Activated T-cell treated with anti-CD3 and anti-CD28 coated beads for 48 hours (primary cell): ENCODE data around the gene HSPA12A.
"Not testable (repeated sequence)": the region's sequence is repeated elsewhere in the genome, so short reads cannot be mapped to it uniquely, and the experiment has no call there.

Experiments
- DNase-seq: peaks from one replicate; pipeline ENCODE4 v3.0.0-alpha.2; 2020; ENCODE audit warnings: low read depth

HSPA12A gene

DNA sequence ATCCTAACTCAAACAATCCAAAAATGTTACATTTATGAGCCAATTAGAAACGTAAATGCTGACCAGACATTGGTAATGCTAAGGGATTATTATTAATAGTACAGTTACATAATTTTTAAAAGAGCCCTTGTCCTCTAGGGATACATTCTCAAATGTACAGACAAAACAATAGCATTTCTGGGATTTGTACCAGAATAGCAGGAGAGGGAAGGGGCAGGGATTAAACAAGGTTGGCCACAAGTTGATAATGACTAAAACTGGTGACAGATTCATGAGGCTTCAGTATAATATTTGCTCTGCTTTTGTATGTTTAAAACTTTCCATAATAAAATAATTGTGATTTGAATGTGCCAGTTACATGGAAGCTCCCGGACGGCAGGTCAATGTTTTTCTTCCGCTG is 27.0 kb downstream of the HSPA12A start:
- DNase-seq, result no peak

DNA sequence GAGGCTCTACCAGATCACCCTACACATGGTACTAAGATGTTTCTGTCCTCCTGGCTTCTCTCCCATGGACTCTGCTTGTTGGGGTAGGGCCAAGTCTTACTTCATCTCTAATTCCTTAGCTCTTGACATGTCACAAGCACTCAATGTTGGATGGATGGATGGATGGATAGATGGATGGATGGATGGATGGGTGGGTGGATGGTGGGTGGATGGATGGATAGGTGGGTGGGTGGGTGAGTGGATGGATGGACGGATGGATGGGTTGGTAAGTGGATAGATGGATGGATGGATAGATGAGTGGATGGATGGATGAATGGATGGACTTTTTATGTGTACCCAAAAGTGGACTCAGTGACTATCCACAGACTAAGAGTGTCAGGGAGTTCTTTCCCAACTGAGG is 28.5 kb downstream of the HSPA12A start:
- DNase-seq, result no peak

DNA sequence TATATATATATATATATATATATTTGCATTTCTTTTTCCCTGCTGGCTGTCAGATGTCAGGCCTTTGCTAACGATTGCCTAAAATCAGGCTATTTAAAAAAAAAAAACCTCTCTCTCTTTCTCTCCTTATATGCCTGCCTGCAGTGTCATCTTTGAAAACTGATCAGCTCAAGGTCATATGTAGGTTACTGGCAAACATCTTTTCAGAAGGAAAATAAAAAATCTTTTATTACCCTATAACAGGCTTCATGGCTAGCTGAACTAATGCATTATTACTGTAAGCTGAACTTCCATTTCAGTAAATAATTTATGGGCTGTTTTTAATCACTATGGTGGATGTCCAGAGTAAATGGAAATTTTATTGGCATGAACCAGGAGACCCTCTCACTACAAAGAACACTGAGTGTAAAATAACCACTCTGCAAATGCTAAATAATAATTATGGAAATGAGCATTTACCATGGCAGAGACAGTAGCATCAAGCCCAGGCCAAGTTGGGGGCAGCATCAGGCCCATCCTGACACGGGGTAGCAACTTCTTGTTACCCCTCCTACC is 29.3 kb downstream of the HSPA12A start:
- DNase-seq, result no peak

DNA sequence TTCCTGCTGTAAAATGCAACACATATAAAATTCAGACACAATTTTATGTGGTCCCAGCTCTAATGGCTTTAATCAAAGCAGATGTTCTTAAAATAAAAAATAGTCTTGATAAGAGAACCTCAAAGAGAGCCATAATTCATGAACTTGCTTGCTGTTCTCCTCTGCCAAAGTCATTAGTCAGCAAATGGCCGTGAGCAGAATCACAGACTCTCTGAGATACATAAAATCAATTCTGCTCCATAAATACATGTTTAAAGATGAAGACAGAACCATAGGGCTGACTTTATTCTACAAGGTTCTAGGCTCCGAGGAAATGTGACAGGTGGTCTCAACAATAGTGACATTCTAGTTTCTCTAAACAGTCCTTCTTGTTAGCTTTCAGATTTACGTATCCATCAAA is 29.8 kb downstream of the HSPA12A start:
- no peak for DNase-seq

DNA sequence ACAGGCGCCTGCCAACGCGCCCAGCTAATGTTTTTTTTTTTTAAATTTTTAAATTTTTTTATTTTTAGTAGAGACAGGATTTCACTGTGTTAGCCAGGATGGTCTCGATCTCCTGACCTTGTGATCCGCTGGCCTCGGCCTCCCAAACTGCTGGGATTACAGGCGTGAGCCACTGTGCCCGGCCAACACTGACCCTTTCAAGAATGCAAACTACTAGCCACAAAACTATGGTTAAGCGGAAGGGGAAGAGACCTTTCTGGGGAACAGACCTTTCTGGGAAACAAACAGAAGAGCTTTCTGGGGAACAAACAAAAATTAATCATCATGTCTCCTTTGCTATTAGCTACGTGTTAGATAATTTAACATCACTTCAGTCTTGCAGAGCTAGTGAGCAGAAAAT is 30.6 kb downstream of the HSPA12A start:
- not testable (repeated sequence) for DNase-seq

DNA sequence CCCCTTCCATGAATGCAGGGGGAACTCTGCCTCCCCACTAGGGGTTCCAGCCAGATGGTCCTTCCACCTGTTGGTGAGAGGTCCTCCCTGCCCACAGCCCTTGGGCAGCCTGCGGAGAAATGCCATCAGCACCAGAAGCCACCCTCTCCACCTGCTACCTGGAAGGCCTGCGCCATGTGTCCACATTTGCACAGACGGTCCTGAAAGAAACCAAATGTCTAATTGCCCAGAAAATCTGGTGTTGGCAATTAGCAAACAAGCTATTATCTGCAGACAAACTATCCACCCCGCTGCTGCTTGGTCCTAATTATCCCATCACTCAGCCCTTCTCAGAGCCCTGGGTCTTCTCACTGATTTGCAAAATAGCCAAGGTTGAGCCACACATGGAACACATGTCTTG is 32.3 kb downstream of the HSPA12A start:
- no peak for DNase-seq

DNA sequence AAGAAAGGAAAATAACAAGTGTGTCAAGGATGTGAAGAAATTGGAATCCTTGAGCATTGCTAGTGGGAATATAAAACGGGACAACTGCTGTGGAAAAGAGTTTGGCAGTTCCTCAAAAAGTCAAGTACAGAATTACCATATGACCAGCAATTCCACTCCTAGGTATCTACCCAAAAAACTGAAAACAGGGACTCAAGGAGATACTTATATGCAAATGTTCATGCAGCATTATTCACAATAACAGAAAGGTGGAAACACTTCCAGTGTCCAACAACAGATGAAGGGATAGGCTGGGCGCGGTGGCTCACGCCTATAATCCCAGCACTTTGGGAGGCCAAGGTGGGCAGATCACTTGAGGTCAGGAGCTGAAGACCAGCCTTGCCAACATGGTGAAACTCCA is 33.5 kb downstream of the HSPA12A start:
- DNase-seq, result no peak

DNA sequence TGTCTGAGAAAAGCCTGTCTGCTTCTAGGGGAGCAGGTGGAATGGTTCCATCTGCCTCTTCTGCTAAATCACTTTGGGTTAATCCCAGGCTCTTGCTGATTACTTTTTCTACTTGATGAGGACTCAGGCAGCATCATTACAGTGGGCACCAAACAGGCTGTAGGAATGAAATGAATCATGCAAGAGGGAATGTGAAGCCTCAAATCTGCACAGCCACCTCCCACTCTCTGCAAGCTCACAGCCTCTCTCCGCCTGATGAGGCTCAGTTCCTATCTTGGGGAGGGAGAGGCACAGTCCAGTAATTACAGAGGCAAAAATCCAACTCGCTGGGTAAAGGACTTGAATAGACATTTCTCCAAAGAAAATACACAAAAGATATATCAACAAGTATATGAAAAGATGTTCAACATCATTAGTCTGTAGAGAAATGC is 34.0 kb downstream of the HSPA12A start:
- no peak for DNase-seq

DNA sequence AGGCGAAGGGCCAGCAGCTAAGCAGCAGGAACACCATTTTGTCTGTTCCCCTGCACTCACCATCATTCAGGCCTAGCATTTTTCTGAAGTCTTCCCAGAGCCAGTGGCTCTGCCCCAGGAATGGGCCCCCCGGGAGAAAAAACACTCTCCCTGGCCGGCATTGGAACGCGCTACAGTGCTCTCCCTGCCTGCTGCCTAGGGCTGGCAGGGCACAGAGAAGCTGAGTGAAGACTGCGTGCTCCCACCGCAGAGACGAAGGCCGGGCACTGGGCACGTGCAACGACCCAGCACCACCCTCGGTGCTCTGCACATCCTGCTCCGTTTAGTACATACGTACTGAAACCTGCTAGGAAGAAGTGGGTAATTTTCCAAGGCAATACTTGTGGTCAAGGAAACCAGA is 34.4 kb downstream of the HSPA12A start:
- no peak for DNase-seq

DNA sequence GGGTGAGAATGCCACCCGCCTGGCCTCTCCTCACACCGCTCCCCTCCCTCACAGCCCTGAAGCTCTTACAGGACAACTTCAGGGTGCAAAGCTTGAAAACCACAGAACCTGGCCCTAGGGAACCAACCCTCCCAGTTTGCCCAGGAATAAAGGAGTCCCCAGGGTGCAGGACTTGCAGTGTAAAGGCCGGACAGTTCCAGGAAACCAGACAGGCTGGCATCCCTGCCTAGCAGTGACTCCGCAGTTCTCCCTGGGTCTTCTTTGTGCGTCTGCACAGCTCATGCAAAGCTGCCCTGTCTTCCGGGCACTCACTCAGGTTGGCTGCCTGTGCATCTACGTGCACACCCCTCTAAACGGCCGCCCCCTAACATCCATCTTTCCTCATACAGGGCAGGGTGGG is 36.1 kb downstream of the HSPA12A start:
- DNase-seq, result no peak

DNA sequence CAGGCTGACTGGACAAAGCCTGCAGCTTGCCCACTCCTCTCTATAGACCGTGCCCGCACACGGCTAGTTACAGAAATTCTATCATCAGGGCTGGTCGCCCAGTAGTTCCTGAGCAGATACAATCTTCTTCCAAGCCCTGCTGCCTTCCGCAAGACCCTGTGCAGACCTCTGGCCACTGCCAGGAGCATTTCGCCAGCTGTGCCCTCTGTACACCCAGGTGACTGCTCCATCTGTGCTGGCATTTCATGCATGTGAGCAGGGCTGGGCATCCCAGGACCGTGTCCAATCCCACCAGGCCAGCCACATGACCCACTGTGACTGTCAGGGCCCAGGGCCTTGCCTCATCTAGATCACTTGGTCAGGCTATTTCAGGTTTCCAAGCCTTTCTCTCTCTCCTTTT is 36.9 kb downstream of the HSPA12A start:
- DNase-seq, result no peak

DNA sequence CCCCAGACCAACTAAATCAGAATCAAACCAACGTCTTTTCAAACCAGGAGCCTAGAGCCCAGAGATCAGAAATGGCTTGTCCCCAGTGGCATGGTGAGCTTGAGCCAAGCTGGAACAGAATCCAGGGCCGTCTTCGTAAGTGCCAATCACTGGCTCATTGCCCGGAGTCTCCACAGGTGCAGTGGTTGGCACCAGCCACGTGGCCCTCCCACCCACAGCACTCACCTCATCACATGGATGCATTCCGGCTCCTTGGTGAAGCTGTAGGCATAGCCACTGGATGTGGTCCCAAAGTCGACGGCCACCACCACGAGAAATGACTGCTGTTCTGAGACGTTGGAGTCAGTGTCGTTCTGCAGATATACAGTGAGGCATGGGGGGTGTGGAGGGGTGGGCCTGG is 37.4 kb downstream of the HSPA12A start:
- no peak for DNase-seq

DNA sequence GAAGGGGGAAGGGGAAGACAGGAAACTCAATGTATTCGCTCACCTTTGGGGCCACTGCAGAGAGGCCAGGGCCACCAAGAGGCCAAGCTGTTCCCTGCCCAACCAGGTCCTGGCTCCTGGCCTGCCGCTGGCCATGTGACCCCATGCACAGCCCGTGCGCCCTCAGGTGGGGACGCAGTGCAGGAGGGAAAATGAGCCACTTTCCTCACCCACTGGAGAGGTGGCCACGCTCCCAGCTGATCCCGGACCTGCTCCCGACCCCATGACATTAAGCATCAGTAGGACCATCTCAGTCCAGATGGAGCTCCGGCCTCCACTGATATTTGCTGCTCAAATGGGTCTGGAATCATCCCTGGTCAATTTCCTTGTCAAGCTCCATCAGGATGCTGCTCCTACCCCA is 40.2 kb downstream of the HSPA12A start:
- DNase-seq, result no peak

DNA sequence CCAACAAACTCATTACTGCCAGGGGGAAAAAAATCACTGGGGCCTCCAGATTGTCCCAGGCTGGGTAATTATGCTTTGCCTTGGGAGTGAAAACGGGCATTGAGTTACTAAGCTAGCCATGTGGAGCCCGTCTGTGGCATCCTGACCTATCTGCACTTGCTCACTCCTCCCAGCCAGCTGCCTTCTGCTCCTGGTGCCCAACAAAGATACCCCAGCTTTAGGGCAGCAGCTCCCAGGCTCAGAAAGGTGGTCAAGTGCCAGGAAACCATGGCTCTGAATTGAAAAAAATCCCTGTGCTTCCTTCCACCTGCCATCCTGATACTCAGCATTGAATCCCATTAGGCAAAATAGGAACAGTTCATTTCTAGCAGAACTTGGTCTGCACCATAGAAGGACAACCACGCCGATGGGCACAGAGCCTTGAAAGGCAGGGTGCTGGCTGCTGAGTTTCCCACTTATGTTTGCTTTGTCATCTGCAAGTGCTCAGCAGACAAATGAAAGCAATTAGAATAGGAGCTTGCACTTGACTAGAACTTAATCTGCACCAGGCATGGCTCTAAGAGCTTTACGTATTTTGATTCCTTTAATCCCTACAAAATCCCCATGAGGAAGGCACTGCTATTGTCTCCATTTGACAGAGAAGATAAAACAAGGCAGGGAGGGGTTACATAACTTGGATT is 42.8 kb downstream of the HSPA12A start:
- no peak for DNase-seq

DNA sequence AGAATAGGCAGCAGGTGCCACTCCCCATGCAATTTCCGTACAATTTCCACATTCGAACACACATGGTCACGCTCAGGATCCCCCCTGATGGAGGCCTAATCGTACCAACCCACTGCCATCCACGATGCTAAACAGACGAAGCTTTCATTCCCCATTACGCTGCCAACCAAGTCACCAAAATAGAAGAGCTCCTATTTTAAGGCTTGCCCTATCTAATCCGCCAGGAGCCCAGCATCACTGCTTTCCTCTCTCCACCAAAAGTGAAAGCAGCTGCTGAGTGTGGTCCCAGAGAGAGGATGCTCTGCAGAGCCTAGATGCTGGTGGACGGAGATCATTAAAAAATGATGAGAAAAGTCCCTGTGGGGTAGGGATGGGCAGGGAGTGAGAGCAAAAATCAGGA is 43.3 kb downstream of the HSPA12A start:
- DNase-seq, result no peak

DNA sequence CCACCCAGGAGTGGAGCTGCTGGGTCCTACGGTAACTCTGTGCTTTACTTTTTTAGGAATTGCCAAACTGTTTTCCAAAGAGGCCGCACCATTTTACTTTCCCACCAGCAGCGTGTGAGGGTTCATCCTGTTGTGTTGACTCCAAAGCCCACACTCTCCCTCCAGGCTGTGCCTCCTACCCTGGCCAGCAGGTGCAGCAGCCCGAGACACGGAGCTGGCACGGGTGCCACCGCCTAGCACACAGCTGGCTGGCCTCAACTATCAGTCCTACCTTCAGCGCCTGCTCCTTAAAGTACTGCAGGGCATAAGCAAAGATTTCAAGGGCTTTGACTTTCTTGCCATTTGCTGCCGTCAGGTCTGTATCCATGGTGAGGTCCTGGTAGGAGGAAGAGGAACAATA is 44.0 kb downstream of the HSPA12A start:
- no peak for DNase-seq

DNA sequence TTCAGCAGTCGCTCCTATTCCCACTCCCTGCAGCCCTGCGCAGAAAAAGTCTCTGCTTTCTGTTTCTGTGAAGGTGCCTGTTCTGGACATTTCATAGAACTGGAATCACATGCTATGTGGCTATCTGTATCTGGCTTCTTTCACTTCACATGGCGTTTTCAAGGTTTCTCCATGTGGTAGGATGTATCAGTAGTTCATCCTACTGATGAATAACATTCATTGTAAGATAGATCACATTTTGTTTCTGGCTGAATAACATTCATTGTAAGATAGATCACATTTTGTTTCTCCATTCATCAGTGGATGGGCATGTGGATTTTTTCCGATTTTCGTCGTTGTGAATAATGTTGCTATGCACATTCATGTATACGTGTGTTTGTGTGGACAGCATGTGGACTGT is 44.5 kb downstream of the HSPA12A start:
- DNase-seq, result no peak

DNA sequence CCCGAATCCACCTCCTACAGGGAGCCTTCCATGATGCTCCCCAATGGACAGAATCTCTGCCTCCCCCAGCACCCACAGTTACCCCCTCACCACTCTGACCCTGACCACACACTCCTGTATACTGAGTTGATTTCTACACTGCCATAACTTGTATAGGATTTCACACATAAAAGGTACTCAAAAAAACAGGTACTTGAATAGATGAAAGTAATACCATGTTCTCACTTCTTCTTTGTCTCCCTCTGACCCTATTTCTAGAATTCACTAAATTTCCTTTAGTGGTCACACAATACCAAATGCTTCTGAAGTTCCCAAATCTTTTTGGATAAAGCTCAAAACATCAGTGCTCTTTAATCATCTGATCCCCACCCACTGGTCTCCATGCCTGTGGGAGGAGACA is 45.4 kb downstream of the HSPA12A start:
- DNase-seq, result no peak

DNA sequence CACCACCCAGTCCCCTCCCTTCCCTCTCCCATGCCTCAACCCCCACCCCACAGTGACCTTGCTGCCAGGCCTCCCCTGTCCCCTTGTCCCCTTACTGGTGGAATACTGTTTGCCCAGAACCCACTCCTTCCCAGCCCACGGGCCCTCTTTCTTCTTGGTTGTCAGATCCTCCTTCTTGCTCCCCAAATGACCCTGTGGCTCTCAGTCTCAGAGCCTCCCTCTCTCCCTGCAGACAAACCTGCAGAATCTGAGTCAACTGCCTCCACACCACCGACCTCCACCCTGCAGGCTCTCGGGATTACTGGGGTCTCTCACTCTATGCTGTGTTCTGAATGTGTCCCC is 47.5 kb downstream of the HSPA12A start:
- no peak for DNase-seq

DNA sequence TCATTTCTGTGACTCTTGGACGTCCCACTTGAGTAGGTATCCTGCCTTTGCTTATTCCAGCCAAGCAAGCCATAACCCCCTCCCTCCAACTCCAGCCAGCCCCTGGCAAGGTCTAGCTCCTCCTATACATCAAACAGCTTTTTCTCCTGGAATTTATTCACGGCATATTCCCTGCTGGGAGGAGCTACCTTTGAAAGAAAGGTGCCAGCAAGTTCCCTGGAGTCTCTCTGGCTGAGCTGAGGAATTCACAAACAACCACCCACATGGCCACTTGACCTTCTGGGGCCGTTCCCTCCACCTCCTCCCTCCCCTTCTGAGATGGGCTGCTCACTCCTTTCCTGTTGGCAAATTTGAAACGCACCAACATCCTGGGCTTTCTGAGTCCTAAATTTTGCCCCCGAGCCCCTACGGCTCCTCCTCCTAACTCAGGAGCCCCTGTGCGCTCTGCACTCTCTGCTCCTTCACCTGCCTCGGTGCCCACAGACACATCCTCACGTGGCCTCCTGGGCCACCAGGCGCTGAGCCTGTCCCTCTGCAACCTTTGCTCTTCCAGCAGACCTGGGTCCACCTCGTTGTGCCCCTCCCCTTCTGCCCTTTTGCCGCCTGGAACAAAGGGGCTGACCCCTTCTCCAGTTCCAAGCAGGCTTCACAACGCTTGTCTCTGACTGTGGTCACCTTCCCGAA is 48.0 kb downstream of the HSPA12A start:
- DNase-seq, result no peak

DNA sequence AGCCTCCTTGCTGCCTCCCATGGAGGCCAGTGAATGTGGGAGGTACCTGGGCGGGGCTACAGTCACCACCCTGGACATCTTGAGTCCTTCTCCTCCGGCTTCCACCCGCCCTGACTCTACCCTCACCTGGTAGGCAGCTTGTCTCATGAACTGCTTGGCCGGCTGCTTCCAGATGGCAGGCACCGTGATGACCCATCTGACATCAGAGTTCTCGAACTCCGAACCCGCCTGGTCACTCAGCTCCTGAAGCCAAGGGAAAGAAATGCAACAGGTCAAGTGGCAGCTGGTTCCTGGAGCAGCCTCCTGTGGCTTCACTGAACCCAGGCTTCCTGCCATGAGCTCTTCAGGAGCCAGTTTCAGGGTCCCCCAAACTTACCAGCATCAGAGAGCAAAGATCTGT is 50.1 kb downstream of the HSPA12A start:
- no peak for DNase-seq

DNA sequence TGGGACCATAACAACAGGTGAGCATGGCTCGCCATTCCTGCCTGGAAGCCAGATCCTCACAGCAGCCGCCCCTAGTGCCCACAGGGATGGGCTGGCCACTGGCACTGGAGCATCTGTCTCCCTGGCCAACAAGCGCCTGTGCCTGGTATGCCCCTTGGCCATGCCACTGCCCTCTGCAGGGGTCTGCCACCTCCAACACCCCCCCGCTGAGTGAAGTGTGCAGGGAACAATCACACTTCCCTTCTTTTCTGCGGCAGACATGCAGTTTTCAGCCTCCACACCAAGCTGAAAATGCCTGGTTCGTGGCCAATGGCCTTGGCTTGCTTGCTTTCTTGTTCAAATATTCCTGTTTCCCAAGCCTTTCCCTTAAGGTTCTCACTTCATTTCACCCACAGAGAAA is 50.7 kb downstream of the HSPA12A start:
- DNase-seq, result no peak

DNA sequence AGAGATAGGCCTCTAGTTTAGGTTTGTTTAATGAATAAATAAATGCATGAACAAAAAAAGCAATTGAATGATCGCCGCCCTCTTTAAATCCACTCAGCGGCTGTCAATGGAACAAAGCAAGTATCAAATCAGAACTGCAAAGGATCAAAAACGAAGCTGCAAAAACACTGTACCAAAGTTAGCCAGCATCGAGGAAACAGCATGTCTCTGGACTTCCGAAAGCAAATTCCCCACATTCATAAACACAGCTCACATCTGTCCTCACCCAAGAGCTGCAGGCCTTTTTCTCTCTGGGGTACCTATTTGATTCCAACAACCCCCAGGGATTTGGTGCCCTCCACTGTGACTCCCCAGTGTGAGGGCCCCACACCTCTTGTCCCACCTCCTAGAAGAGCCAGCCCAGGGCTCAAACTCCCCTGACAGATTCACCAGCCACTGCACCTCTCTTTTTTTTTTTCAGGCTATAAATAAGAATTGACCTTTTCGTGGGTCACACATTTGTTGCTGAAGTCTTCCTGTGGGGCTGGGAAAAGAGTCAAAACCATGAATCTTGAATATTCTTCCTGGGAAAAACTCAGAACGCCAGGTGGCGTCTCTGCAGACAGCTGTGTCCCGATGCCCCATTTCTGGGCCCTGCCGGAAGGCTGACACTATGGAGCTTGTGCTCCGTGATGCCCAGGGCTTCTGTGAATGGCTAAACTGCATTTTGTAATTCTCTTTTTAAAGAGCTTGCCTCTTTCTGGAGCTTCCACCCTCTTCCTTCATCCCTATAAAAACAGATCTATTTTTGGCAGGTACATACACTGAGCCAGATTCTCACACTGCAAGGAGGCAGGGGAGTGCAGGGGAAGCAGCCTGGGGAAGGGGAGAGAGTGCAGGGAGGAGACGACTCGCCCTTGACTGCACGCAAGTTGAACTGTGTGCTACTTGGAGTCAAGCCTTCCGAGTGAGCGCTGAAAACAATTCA is 51.7 kb downstream of the HSPA12A start:
- DNase-seq, result no peak
